Stimulated activated CD8-positive, alpha-beta memory T cell treated with anti-CD3 and anti-CD28 coated beads, Interleukin-15, amount 100 ng/mL, for 4 hours (primary cell): ENCODE results near the gene ANKRD22.
"Not testable (repeated sequence)": the region's sequence is repeated elsewhere in the genome, so short reads cannot be mapped to it uniquely, and the experiment has no call there.

Source experiments
- DNase-seq, 2 donors: peaks; one replicate each; pipeline ENCODE4 v3.0.0-alpha.2; 2020; ENCODE audit warnings: low read depth in 2 of 2

The ANKRD22 gene

GRCh38 chr10:88877298-88877697 is 25.7 kb upstream of the ANKRD22 start:
- no peak for DNase-seq

DNA sequence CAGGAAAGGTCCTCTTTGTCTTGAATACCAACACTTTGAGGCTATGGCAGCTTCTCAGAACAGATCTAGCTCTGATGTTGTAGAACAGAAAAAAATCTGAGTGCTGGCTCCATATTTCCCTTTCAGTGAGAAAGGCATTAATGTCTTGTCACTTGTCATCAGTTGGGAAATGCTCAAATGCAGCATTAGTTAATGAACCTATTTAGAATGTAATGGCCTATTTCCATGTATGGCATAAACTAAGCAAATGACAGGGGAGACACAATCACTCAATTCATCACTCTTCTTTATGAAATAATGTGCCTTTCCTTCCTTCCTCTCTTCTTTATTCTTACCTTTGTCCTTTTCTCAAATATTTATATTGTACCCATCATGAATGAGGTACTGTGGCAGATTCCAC is 23.4 kb upstream of the ANKRD22 start:
- DNase-seq = no peak

- DNase-seq = no peak
Observed at GRCh38 chr10:88874281-88874680, 22.6 kb upstream of the ANKRD22 start.

GRCh38 chr10:88873757-88874156 is 22.1 kb upstream of the ANKRD22 start:
- DNase-seq = no peak

- DNase-seq = no peak
Observed at GRCh38 chr10:88870089-88870488, 18.4 kb upstream of the ANKRD22 start.

DNA sequence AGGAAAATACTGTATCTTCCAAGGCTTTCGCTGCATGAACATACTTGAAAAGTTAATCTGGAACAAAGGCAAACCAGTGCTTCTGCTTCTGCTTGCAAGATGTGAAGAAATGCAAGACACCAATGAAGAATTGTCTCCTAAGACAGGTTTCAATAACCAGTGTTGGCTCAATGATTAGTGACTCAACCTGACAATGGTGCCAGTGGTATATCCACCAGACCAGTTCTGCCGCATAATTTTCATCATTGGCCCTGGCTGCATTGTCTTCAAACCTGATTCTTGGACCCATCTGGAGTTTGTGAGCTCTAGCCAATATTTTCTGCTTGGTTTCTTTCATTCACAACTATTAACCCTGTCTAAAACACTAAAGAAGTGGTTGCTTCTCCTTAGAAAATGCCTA is 14.8 kb upstream of the ANKRD22 start:
- DNase-seq = no peak

DNA sequence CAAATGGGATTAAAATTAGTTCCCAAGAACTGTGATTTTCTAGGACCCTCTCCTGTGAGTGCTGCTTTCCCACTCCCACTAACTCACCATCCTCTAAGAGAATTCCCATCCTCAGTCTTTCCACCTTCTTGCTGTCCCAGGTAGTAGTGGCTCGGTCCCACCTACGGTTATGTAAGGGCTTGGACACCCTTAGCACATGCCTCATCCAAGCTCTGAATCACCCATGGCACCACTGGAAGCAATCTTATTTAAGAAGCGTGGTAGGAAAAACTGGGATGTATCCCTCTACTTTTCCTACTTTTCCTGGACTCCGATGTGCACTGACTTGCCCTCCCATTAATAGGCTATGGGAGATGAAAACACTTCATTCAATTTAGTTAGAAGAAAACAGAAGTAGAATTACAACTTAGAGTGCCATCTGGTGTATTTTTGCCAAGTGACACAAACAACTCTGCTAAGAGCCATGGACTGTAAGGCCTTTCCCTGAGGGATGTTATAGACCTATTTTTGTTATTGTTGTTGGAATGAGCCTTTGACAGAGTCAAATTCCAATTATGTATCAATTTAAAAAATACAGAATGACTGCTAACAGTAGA is 13.7 kb upstream of the ANKRD22 start:
- no peak for DNase-seq

DNA sequence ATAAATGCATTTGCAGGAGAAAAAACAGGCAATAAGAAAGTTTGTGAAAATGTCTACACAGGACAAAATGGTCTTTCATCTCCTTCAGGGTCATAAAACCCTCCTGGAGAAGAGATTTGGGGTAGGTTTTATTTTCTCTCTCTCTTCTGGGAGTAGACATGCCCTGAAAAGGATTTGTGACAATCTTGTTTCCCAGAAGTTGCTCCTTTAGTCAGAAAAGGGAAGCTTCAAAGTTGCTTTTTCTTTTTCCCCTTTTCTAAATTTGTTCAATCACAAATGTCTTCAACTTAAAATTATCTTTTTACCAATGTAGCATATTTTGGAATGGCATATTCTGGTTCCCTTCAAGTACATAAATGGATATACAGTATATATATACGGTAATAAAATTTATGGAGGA is 9.4 kb upstream of the ANKRD22 start:
- no peak for DNase-seq

GRCh38 chr10:88858491-88858890 is 6.8 kb upstream of the ANKRD22 start:
- DNase-seq = no peak

DNA sequence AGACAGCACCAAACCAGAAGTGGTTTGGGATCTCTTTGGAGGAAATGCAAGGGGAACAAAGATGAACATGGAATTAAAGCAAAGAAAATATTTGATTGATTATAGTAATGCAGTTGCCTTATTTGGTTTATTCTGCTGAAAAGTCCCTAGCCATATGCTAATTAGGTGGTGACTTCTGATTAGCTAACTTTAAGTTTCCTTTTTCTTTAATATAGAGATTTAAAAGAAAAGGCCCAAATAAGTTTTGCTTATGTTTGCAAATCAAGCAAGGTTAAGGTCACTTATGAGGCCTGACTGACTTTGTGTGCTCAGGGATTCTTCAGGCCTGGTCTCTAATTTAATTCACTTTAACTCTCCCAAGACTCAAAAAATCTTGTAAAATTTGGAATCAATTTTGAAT is 6.2 kb upstream of the ANKRD22 start:
- no peak for DNase-seq

GRCh38 chr10:88854684-88855083 is 3.0 kb upstream of the ANKRD22 start:
- DNase-seq = no peak

GRCh38 chr10:88853155-88853881 is 1.7 kb upstream of the ANKRD22 start:
- no peak for DNase-seq

GRCh38 chr10:88852327-88852726 is 683 bp upstream of the ANKRD22 start:
- no peak for DNase-seq

- no peak for DNase-seq
Observed at GRCh38 chr10:88850712-88851111, 932 bp downstream of the ANKRD22 start.

GRCh38 chr10:88849234-88849633 is 2.4 kb downstream of the ANKRD22 start:
- DNase-seq = no peak

DNA sequence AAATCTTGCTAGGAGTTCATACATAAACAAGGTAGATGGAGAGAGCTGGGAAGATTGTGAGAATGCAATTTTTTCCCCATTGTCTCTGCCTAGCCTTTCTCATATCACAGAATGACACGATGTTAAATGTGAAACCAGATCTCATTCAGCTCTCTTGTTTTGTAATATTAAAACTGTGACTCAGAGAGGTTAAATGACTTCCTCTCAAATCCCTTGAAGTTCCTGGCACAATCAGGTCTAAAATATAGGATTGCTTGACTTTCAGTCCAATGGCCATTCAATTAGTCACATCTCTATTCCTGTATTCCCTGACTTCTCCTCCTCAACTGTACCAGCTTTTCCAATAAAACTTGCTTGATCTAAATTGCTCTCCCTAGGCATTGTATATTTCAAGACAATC is 3.1 kb downstream of the ANKRD22 start:
- DNase-seq = no peak

DNA sequence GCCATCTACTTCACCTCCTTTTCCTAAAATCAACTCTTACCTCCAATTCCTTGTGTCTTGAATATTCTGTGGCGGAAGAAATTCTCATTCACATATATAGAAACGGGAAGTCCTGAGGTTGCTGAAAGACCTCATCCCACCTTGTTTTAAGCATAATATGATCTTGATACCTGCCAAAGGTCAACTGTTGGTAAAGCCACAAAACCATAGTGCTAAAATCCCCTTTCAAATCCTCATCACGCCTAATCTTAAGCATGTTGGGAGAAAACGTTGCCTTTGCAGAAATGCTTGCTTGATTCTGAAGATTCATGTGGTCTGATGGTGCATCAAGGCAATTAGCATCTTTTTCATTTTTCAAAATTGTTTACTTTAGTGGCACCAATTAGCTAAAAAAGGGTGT is 8.5 kb downstream of the ANKRD22 start:
- no peak for DNase-seq

DNA sequence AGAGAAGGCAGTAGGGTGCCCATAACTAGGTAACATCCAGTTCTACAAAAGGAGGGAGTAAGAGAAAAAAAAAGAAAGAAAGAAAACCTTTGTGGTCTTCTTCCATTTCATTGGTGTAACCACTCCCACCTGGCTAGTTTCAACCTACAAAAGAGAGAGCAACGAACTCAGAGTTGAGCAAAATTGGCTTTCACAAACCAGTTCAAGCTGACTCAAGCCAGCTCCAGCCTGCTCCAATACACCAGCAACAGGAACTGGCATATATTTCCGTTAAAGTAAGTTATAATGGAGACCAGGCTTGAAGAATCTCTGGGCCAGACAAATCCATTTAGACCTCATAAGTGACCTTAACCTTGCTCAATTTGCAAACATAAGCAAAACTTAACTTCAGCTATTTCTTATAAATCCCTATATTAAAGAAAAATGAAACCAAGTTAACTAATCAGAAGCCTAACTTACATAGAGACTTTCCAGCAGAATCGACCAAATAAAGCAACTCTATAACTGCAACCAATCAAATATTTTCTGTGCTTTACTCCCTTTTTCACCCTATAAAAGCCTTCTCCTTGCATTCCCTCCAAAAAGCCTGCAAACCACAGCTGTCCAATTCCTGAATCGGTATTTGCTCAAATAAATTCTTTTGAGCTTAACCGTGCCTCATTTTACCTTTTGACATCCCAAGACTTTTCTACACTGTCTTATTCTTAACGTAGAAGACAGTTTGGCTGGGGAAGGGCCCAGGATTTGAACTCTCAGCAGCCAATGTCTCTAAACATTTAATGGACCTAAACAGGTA is 10.1 kb downstream of the ANKRD22 start:
- no peak for DNase-seq

GRCh38 chr10:88840881-88841280 is 10.8 kb downstream of the ANKRD22 start:
- DNase-seq = no peak

DNA sequence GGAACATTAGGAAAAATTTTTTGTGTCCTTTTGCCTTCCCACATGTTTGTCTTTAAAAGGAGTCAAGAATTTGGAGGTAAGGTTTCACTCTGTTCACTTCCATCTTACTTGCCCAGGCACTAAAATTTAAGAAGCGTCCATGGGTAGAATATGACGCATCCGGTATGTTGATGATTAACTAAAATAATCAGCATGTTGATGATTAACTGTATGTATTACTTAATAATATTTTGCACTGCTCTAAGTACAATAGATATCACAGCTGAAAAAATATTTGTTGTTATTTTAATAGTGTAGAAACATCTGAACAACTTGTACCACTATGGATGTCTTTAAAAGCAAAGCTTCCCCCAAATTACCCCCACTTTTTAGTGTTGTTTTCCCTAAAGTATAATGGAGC is 11.5 kb downstream of the ANKRD22 start:
- no peak for DNase-seq

GRCh38 chr10:88838766-88839350 is 12.8 kb downstream of the ANKRD22 start:
- DNase-seq = no peak

DNA sequence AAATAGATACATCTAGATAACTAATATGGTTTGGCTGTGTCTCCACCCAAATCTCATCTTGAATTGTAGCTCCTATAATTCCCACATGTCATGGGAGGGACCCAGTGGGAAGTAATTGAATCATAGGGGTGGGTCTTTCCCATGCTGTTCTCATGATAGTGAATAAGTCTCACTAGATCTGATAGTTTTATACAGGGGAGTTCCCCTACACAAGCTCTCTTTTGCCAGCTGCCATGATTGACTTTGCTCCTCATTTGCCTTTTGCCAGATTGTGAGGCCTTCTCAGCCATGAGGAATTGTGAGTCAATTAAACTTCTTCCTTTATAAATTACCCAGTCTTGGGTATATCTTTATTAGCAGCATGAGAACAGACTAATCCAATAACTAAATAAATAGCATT is 14.0 kb downstream of the ANKRD22 start:
- DNase-seq = not testable (repeated sequence)

DNA sequence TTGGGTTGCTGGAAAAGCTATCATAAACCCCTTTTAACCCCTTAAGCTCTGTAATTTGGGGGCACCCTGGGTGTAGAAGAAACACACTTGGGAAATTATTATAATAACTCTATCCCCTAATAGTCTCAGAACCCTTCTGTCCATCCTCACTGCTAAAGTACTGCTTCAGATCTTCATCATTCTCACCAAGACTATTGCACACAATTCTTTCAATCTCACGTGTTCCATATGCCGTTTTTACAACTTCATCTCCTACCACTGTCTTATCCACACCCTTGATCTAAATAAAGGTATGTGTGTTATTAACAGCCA is 15.8 kb downstream of the ANKRD22 start:
- no peak for DNase-seq
